ENCODE results near the gene FAM83G.
A peak's percentile ranks its signal among the peaks of the same experiment; 100 is the strongest.
"Not testable (repeated sequence)": the region's sequence is repeated elsewhere in the genome, so short reads cannot be mapped to it uniquely, and the experiment has no call there.

The FAM83G gene

DNA sequence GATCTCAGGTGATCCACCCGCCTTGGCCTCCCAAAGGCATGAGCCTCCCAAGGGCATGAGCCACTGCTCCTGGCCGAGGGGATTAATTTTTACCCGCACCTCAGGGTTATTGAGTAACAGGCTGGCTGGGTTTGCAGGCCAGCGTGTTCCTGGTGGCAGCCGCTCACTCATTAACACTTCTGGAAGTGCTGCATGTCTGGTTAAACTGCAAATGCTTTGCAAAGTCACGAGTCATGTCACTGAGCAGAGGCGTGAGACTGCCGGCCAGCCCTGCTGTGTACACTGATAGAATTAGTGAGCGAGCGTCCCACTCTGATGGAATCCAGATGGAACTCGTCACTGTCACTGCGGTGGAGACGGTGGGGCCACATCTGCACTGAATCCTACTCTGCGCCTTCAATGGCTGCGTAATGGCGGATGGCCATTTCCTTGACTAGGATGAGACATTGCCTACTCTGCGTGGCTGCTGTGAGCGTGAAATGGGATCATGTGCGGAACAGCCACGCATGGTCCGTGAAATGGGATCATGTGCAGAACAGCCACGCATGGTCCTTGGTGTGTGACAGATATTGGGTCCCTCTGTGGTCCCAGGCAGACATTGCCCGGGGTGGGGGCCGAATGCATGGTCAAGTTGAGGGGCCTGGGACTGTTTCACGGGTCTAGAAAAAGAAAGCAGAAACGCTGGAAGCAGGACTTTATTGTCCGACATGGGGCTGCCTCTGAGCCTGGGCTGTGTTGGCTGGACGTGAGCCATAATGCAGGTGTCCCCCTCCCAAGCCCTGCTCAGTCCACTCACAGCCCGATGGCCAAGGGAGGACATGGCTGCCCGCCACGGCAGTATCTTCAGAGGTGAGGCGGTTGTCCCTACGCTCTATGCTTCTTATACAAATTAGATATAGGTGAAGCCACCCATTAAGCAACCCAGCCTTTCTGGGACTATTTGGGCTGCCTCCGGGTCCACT, 53.3 kb downstream of the FAM83G start:
- no peak for DNase-seq

DNA sequence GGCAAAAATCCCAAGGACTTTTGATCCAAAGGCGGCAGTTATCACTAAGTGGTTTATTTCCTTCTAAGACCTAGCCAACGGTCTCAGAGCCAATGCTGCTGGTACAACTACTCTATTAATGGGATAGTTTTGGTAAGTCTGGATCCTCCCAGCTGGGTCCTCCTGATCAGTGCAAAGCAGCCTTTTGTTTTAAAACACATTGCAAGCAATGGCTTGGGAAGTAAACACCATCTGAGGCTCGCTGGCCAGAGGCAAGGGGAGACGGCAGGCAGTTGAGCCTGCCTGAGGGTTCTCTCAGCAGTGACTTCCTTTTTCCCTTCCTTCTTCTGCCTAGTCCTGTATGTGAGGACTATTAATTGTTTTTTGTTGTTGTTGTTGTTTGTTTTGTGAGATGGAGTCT, 54.2 kb downstream of the FAM83G start:
- peak in 1 of 3 donors; percentile 17 for DNase-seq

DNA sequence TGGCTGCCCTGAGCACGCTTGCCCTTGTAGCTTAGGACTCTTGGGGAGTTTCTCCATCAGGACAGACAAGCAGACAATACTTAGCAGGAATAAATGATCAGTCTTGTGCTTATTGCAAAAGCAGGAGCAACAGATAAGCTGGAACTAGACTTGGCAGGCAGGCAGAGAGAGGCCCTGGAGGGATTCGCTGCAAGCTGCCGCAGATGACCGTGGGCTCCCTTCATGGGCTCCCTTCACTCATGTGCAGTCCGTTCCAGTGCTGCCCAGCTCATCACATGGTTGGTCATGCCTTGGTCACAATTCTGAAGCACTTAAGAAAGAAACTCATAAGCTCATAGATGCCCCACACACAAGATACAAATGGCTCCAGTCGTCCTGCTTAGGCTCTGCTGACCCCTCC, 55.0 kb downstream of the FAM83G start:
- DNase-seq = no peak

DNA sequence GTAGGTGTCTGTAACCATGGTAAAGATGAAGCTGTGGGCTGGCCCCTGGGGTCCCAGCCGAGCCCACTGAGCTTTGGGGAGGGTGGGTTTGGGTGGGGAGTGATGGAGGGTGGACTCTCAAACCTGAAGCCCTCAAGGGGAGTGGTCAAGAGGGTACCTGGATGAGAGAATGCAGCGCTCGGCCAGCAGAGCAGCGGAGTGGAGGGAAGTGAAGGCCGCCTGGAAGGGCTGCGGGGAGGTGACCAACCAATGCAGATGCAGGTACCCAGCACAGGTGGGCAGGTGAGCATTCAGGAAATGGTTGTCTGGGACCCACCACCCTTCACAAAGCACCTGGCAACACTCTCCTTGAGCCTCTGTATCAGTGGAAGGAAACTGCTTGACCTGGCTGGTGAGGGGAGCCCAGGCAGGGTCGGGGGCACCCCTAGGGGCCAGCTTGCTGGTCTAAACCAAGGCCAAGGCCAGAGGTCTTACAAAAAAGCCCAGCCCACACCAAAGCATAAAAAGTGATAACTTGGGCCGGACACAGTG, 56.0 kb downstream of the FAM83G start:
- DNase-seq = no peak

DNA sequence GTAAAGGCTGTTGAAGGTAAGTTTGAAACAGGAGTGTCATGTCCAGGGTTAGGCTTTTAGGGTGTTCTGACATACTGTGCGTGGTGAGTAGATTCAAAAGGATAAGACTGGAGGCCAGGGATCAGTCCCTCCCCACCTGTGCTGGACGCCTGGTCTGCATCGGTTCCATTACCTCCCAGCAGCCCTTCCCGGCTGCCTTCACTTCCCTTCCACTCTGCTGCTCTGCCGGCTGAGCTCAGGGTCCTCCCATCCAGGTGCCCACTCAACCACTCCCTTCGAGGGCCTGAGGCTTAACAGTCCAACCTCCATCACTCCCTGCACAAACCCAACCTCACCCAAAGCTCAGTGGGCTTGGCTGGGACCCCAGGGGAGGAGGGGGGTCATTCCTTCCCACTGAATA, 56.7 kb downstream of the FAM83G start:
- no peak for DNase-seq

DNA sequence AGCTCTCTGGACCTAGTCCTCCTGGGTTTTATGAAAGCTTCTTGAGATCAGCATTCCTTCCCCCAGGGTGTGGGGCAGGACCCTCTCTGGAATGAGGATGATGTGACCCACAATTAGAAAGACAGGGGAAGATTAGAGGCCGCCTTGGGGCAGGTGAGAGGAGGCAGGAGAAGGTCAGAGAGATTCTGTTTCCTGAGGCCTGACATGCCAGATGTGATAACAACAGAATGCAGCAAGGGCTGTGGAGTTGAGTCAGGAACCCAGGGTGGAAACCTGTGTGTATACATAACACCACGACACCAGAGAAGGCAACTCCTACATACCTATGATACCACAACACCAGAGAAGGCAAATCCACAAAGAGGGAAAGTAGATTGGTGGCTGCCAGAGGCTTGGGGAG, 58.0 kb downstream of the FAM83G start:
- DNase-seq = no peak

DNA sequence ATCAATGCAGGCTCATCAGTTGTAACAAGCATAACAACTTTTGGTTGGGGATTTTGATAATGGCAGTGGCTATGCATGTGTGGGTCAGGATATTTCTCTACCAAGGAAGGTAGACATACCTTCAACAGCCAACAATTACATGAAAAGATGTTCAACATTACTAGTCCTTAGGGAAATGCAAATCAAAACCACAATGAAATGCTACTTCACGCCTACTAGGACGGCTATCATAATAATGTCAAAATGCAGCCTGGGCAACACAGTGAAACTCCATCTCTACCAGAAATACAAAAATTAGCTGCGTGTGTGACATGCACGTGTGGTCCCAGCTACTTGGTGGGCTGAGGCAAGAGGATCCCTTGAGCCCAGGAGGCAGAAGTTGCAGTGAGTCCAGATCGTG, 59.9 kb downstream of the FAM83G start:
- DNase-seq = no peak

DNA sequence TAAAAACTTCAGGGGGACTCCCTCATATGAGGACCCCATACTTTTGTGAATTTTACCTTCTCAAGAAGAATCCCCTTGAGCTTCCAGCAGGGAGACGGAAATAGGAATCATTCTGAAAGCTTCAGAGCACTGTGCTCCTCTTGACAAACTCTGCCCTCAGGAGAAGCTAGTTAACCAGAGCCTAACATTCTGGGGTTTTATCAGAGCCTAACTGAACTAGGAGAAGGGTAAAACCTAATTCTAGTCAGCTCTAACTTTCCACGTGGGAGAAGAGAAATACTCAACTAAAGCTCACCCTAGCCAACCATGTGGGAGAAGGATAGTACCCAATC, 65.9 kb downstream of the FAM83G start:
- DNase-seq = no peak

DNA sequence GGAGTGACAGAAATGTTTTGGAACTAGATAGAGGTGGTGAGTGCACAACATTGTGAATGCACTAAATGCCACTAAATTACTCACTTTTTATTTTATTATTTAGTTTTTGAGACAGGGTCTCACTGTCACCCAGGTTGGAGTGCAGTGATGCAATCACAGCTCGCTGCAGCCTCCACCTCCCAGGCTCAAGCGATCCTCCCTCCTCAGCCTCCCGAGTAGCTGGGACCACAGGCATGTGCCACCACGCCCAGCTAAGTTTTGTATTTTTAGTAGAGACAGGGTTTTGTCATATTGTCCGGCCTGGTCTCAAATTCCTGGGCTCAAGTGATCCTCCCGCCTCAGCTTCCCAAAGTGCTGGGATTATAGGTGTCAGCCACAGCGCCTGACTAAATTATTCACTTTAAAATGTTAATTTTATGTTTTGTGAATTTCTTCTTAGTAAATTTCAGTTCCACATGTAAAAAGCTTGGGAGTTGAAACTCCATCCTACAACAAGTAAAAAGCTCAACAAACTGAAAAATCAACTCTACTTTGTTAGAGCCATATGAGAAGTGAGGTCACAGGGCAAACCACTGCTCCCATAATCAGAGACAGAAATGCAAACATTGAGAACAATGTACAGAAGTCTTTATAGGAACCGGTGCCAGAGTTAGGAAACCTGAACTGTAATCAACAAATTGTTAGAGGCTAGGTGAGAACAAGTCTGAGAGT, 66.4 kb downstream of the FAM83G start:
- DNase-seq = no peak

DNA sequence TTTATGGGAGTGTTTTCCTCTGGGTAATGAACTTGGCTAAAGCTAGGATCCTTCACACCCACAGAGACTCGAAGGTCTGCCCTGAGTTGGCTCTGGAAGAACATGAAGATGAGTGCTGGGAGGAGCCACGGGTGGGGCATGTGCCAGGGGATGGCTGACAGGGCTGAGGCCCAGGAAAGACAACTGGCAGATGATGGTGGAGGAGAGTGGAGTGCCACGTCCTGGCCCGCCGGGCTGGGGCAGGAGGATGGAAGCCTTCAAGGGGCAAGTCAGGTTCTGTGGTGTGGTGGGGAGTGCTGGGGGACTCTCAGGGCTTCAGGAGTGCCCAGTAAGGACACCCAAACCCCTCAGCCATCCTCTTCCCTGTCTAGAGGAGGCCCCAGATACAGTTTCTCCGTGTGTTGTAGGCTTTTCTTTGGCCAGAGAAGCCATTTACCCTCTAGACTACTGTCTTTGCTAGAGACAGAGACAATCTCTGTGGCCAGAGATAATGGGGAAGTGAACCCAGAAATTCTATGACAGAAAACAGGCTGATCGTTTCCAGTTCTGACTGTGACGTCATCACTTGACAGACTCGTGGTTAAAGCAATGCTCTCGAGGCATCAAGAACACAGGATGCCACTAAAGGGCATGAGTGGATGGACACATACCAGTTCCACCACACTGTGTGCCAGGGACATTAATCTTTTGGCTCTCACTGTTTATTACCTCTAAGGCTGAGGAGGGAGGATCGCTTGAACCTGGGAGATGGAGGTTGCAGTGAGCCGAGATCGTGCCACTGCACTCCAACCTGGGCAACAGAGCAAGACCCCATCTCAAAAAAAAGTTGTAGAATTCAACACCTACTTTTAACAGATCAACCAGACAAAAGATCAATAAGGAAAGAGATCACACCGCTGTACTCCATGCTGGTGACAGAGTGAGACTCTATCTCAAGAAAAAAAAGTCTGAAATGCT, 71.2 kb downstream of the FAM83G start:
- peak; percentile 52 to 75 (median 73) for DNase-seq

DNA sequence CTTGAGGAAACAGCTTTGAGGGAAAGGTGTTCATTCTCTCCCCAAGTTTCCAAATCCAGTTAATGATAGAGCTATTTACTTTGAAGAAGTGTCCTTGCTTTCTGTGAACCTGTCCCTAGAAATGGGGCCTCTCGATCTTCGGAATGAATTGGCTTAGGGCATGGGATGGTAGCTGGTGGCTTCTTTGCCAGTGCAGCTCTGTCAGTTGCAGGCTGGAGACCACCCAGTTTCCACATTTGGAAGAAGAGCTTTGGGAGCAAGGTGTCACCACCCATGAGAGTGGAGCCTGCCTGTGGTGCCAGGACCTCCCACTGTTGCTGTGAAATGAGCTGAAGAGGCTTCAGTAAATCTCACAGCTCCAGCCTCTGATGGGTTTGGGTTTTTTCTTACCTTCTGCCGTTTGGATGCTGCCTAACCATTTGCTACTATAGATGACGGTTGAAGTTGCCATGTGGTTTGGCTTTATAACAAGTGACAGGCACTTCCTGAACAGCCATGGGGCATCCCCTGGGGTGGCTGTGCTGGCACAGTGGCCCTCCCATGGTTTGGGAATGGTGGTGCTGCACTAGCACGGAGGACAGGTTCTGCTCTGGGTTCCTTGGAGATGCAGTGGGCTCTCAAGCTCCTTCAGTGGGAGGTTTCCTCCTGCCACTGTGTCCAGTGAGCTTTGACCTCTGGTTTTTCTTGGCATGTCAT, 72.1 kb downstream of the FAM83G start:
- peak in 2 of 3 donors; percentile 17 to 20 for DNase-seq

DNA sequence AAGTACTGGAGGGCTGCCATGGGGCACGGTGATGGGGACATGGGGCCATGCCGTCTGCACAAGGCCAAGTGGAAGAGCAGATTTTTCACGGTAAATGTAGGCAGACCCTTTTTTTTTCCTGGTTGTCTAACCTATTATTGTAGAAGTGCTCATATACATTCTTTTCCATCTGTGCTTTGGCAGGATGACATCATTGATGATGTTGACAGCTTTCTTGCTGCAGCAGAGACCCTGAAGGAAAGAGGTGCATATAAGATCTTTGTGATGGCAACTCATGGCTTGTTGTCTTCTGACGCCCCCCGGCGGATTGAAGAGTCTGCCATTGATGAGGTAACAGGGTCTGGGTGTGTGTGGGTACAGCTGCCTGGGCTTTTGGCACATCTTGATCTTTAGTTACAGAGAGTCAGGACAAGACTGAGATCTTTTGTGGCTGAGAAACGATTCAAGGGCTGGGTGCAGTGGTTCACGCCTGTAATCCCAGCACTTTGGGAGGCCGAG, 75.9 kb downstream of the FAM83G start:
- DNase-seq = no peak

DNA sequence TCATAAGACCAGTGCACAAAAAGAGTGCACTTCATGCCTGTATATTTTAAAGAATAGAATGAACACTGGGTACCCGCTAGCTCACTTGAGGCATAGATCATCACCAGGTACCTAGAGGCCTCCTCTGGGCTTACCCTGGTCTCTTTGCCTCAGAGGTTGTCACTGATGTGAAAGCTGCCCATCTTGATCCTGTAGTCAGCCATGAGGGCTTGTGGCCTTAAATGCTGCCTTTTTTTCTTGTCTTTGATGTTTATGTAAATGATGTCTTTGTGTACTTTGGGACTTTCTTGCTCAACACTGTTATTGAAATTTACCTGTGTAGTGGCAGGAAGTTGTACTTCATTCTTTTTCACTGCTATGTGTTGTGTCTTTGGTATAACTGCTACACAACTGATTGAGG, 79.4 kb downstream of the FAM83G start:
- no peak for DNase-seq

DNA sequence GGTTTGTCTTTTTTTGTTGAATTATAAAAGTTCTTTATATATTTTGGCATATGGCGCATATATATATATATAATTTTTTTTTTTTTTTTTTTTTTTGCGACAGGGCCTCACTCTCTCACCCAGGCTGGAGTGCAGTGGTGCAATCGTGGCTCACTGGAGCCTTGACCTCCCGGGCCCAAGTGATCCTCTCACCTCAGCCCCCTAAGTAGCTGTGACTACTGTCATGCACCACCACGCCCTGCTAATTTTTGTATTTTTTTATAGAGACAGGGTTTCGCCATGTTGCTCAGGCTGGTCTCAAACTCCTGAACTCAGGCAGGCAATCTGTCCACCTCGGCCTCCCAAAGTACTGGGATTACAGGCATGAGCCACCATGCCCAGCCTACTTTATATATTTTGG, 82.0 kb downstream of the FAM83G start:
- DNase-seq = not testable (repeated sequence)

DNA sequence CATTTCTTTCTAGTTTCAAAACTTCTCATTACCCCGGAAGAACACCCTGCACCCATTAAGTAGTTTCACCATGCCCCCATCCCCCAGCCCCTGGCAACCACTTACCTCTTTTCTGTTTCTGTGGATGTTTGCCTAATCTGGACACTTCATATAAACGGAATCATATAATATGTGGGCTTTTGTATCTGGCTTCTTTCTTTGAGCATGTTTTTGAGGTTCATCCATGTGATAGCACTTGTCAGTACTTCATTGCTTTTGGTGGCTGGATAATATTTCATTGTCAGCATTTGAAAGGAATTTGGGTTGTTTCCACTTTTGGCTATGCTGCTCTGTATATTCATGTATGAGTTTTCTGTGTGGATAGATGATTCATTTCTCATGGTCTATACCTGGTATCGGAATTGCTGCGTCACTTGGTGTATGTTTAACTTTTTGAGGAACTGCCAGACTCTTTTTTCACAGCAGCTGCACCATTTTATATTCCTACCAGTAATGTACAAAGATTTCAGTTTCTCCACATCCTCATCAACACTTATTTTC, 82.6 kb downstream of the FAM83G start:
- peak; percentile 26 to 63 (median 58) for DNase-seq

DNA sequence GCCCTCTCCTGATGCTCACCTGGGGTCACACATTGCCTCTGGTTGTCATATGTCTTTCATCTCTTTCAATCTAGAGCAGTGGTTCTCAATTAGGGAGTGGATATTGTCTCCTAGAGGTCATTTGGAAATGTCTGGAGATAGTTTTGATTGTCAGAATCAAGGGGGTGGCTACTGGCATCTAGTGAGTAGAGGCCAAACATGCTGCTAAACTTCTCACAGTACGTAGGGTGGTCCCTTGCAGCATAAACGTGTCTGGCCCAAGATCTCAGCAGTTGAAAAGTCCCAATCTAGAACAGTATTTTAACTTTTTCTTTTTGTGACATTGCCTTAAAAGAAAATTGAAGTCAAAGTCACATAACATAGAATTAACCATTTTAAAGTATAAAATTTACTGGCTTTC, 83.1 kb downstream of the FAM83G start:
- DNase-seq = no peak

DNA sequence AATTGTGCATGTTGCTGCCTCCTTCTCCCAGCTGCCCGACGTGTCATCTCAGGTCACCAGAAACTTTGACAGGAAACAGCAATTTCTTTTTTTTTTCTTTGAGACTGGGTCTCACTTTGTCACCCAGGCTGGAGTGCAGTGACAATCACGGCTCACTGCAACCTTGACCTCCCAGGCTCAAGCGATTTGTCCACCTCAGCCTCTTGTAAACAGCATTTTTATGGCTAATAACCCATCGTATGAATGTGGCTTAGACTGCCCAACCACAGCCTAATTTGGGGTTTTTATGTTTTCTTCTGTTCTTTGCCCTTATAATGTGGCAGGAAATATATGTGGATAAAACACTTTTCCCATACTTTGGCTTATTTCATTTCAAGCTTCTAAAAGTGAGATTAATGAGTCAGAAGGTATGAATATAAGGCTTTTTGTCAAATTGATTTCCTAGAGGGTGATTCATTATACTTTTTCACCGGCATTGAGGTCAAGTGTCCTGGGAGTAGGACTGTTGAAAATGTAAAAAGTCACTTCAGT, 83.6 kb downstream of the FAM83G start:
- DNase-seq = no peak

DNA sequence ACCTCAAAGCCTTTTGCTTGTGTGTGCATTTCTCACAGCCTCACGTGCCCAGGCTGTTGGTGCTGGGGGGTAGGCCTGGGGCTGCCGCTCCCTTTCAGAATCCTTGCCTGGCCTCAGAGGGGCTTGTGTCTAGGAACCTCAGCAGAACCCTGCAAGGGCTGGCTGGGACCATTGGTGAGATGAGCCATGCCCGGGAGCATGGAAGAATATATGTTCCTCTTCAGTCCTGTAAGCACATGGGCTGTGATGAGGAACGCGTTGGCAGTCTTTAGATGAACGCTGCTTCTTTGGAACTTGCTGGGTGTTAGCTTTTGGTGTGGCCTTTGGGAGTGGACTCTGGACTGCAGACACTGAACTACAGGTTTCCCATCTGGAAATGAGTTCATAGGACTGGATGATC, 84.6 kb downstream of the FAM83G start:
- DNase-seq = no peak

Measured in suppressor macrophage treated with lipopolysaccharide for 1 hour (primary cell).